ENCODE data around the gene PIP4K2B.

PIP4K2B gene

DNA sequence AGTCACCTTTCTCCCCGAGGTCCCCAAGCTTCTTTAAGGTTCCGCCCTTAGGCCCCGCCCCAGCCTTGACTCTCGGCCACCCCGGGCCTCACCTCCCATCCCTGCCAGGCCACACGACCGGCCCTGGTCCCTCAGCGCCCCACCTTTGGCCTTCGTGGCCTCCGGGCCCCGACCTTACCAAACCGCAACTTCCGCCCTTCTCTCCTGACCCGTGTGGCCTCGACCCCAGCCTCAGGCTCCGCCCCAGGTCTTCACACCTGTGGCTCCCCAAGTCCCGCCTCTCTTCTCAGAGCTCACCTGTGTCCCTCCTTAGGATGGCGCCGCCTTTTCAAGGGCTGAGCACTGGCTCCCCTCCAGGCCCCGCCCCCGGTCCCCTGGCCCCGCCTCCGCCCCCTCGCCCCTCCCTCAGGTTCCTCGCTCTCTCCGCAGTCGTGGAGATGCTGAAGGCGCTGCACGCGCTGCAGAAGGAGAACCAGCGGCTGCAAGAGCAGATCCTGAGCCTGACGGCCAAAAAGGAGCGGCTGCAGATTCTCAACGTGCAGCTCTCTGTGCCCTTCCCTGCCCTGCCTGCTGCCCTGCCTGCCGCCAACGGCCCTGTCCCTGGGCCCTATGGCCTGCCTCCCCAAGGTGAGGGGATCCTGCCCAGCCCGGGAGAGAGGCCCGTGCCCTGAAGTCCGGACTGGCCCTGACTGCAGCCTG, 79.3 kb downstream of the PIP4K2B start:
- H3K4me3 ChIP-seq (ENCODE audit: low read length in 2 of 2) = peak overlapping the region in 1 of 2 donors; percentile 43
- peaks cover 0 to 13% of the 10 kb centered on the region in 2 donors for H3K4me1 ChIP-seq (ENCODE audit: control insufficient read depth in 2 of 2, insufficient read depth in 1 of 2, low read depth in 1 of 2, low read length in 2 of 2)
- peaks cover 0 to 21% (median 2%) of the 10 kb centered on the region in 3 experiments for H3K27me3 ChIP-seq (ENCODE audit: control insufficient read depth in 3 of 3, insufficient read depth in 3 of 3, low read depth in 1 of 3, low read length in 3 of 3)
- peaks cover 3 to 88% of the 10 kb centered on the region in 2 donors for H3K36me3 ChIP-seq (replicated peaks in 1 of 2; ENCODE audit: control insufficient read depth in 2 of 2, insufficient read depth in 2 of 2, low read length in 2 of 2)
- H3K18ac ChIP-seq (ENCODE audit: low read length) = peak overlapping the region; percentile 94
- DNase-seq (ENCODE audit: low spot score) = peak; percentile 30
- H4K8ac ChIP-seq (ENCODE audit: low read depth, low read length) = no peak overlapping the region
- peak overlapping the region; percentile 77 for H3K14ac ChIP-seq (ENCODE audit: low read length)
- H3K23ac ChIP-seq (ENCODE audit: low read depth, low read length, poor library complexity) = peak overlapping the region; percentile 80
- H3K79me1 ChIP-seq (ENCODE audit: low read depth, low read length) = no peaks in the 10 kb centered on the region
- H2BK15ac ChIP-seq (ENCODE audit: low read length) = no peak overlapping the region
- peak overlapping the region; percentile 91 for H2AK5ac ChIP-seq (ENCODE audit: low read depth, low read length)
- H4K91ac ChIP-seq (ENCODE audit: low read depth, low read length, poor library complexity) = no peak overlapping the region
- H3K9ac ChIP-seq (ENCODE audit: low read depth, low read length, poor library complexity) = peak overlapping the region; percentile 3
- no peak overlapping the region for H2BK120ac ChIP-seq (ENCODE audit: low read depth, low read length)
- peak overlapping the region; percentile 49 for H2BK5ac ChIP-seq (ENCODE audit: low read length)
- H2BK12ac ChIP-seq (ENCODE audit: low read length) = no peak overlapping the region
- H2AFZ ChIP-seq (ENCODE audit: low read length) = no peak overlapping the region
- peak overlapping the region; percentile 47 for H3K4ac ChIP-seq (ENCODE audit: low read length)
- H3K4me2 ChIP-seq (ENCODE audit: insufficient read depth, low read length, poor library complexity, severe bottlenecking) = peak overlapping the region; percentile 81
- H3K27ac ChIP-seq (replicated peaks; ENCODE audit: low read length) = no peak overlapping the region
- WGBS, 2 donors (ENCODE audit: extremely low coverage in 2 of 2, insufficient read length in 2 of 2, insufficient replicate concordance in 1 of 2) = no CpG with 5 or more reads among the region's 39 CpGs
- no peaks in the 10 kb centered on the region for H3K9me3 ChIP-seq (replicated peaks in 1 of 2; ENCODE audit: control insufficient read depth in 2 of 2, insufficient read depth in 1 of 2, low read depth in 1 of 2, low read length in 2 of 2)

DNA sequence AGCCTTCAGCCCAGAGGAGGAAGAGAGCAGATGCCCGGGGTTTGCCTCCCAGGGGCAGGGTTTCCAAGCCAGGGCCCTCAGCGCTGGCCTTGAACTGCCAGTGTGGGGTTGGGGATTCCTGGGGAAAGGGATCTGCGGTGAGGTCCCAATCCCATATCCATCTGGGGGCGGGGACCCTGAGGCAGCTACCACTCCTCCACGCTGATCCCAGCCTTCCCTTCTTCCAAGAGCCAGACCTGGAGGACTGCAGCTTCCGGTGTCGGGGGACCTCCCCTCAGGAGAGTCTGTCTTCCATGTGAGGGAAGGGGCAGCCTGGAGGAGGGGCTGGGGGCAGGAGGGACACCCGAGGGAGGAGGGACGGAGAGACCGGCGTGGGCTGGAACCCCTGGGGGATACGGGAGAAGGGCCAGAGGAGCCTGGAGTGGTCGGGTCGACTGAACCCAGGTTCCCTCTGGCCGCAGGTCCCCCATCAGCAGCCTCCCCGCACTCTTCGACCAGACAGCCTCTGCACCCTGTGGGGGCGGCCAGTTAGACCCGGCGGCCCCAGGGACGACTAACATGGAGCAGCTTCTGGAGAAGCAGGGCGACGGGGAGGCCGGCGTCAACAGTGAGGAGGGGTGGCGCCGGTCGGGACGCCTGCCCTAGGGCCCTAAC, 79.9 kb downstream of the PIP4K2B start:
- Histone ChIP-seq H3K79me1 (ENCODE audit: low read depth, low read length) (no peaks in the 10 kb centered on the region), H2BK15ac (ENCODE audit: low read length) (no peak overlapping the region), H3K14ac (ENCODE audit: low read length) (no peak overlapping the region), H4K8ac (ENCODE audit: low read depth, low read length) (no peak overlapping the region), H3K27me3 (ENCODE audit: control insufficient read depth in 3 of 3, insufficient read depth in 3 of 3, low read depth in 1 of 3, low read length in 3 of 3) (peaks cover 0 to 21% (median 2%) of the 10 kb centered on the region in 3 experiments), H3K23ac (ENCODE audit: low read depth, low read length, poor library complexity) (no peak overlapping the region), H3K4me1 (ENCODE audit: control insufficient read depth in 2 of 2, insufficient read depth in 1 of 2, low read depth in 1 of 2, low read length in 2 of 2) (peaks cover 0 to 13% of the 10 kb centered on the region in 2 donors), H3K27ac (replicated peaks; ENCODE audit: low read length) (no peak overlapping the region), H3K4ac (ENCODE audit: low read length) (no peak overlapping the region), H2BK12ac (ENCODE audit: low read length) (no peak overlapping the region), H3K4me3 (ENCODE audit: low read length in 2 of 2) (peak overlapping the region in 1 of 2 donors; percentile 43), H3K4me2 (ENCODE audit: insufficient read depth, low read length, poor library complexity, severe bottlenecking) (peak overlapping the region; percentile 81), H2AFZ (ENCODE audit: low read length) (no peak overlapping the region), H3K9me3 (replicated peaks in 1 of 2; ENCODE audit: control insufficient read depth in 2 of 2, insufficient read depth in 1 of 2, low read depth in 1 of 2, low read length in 2 of 2) (no peaks in the 10 kb centered on the region), H3K36me3 (replicated peaks in 1 of 2; ENCODE audit: control insufficient read depth in 2 of 2, insufficient read depth in 2 of 2, low read length in 2 of 2) (peaks cover 3 to 88% of the 10 kb centered on the region in 2 donors), H3K9ac (ENCODE audit: low read depth, low read length, poor library complexity) (peak overlapping the region; percentile 3), H2BK5ac (ENCODE audit: low read length) (peak overlapping the region; percentile 49), H2AK5ac (ENCODE audit: low read depth, low read length) (peak overlapping the region; percentile 91), H4K91ac (ENCODE audit: low read depth, low read length, poor library complexity) (no peak overlapping the region), H2BK120ac (ENCODE audit: low read depth, low read length) (peak overlapping the region; percentile 44), H3K18ac (ENCODE audit: low read length) (peak overlapping the region; percentile 94)
- DNase-seq (ENCODE audit: low spot score) = no peak
- no CpG with 5 or more reads among the region's 29 CpGs for WGBS, 2 donors (ENCODE audit: extremely low coverage in 2 of 2, insufficient read length in 2 of 2, insufficient replicate concordance in 1 of 2)

- Histone ChIP-seq H3K14ac (ENCODE audit: low read length) (no peak overlapping the region), H3K4me2 (ENCODE audit: insufficient read depth, low read length, poor library complexity, severe bottlenecking) (no peak overlapping the region), H3K4me3 (ENCODE audit: low read length in 2 of 2) (no peak overlapping the region), H4K8ac (ENCODE audit: low read depth, low read length) (no peak overlapping the region), H3K9ac (ENCODE audit: low read depth, low read length, poor library complexity) (no peak overlapping the region), H2BK120ac (ENCODE audit: low read depth, low read length) (no peak overlapping the region), H3K4ac (ENCODE audit: low read length) (no peak overlapping the region), H2BK12ac (ENCODE audit: low read length) (no peak overlapping the region), H2AK5ac (ENCODE audit: low read depth, low read length) (no peak overlapping the region), H2AFZ (ENCODE audit: low read length) (no peak overlapping the region), H3K9me3 (replicated peaks in 1 of 2; ENCODE audit: control insufficient read depth in 2 of 2, insufficient read depth in 1 of 2, low read depth in 1 of 2, low read length in 2 of 2) (no peaks in the 10 kb centered on the region), H3K27me3 (ENCODE audit: control insufficient read depth in 3 of 3, insufficient read depth in 3 of 3, low read depth in 1 of 3, low read length in 3 of 3) (peaks cover 0 to 21% (median 2%) of the 10 kb centered on the region in 3 experiments), H3K27ac (replicated peaks; ENCODE audit: low read length) (no peak overlapping the region), H3K79me1 (ENCODE audit: low read depth, low read length) (no peaks in the 10 kb centered on the region), H3K23ac (ENCODE audit: low read depth, low read length, poor library complexity) (no peak overlapping the region), H4K91ac (ENCODE audit: low read depth, low read length, poor library complexity) (no peak overlapping the region), H3K18ac (ENCODE audit: low read length) (no peak overlapping the region), H3K4me1 (ENCODE audit: control insufficient read depth in 2 of 2, insufficient read depth in 1 of 2, low read depth in 1 of 2, low read length in 2 of 2) (peaks cover 0 to 14% of the 10 kb centered on the region in 2 donors), H2BK5ac (ENCODE audit: low read length) (no peak overlapping the region), H2BK15ac (ENCODE audit: low read length) (no peak overlapping the region), H3K36me3 (replicated peaks in 1 of 2; ENCODE audit: control insufficient read depth in 2 of 2, insufficient read depth in 2 of 2, low read length in 2 of 2) (peaks cover 7 to 93% of the 10 kb centered on the region in 2 donors)
- WGBS, 2 donors (ENCODE audit: extremely low coverage in 2 of 2, insufficient read length in 2 of 2, insufficient replicate concordance in 1 of 2) = no CpG with 5 or more reads among the region's 12 CpGs
- no peak for DNase-seq (ENCODE audit: low spot score)
Observed at GRCh38 chr17:38717139-38717745, 82.1 kb downstream of the PIP4K2B start.
